ENCODE measurements around the gene BCO2.
"Not testable (repeated sequence)": the region's sequence is repeated elsewhere in the genome, so short reads cannot be mapped to it uniquely, and the experiment has no call there.

The BCO2 gene, protein sequence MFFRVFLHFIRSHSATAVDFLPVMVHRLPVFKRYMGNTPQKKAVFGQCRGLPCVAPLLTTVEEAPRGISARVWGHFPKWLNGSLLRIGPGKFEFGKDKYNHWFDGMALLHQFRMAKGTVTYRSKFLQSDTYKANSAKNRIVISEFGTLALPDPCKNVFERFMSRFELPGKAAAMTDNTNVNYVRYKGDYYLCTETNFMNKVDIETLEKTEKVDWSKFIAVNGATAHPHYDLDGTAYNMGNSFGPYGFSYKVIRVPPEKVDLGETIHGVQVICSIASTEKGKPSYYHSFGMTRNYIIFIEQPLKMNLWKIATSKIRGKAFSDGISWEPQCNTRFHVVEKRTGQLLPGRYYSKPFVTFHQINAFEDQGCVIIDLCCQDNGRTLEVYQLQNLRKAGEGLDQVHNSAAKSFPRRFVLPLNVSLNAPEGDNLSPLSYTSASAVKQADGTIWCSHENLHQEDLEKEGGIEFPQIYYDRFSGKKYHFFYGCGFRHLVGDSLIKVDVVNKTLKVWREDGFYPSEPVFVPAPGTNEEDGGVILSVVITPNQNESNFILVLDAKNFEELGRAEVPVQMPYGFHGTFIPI

DNA sequence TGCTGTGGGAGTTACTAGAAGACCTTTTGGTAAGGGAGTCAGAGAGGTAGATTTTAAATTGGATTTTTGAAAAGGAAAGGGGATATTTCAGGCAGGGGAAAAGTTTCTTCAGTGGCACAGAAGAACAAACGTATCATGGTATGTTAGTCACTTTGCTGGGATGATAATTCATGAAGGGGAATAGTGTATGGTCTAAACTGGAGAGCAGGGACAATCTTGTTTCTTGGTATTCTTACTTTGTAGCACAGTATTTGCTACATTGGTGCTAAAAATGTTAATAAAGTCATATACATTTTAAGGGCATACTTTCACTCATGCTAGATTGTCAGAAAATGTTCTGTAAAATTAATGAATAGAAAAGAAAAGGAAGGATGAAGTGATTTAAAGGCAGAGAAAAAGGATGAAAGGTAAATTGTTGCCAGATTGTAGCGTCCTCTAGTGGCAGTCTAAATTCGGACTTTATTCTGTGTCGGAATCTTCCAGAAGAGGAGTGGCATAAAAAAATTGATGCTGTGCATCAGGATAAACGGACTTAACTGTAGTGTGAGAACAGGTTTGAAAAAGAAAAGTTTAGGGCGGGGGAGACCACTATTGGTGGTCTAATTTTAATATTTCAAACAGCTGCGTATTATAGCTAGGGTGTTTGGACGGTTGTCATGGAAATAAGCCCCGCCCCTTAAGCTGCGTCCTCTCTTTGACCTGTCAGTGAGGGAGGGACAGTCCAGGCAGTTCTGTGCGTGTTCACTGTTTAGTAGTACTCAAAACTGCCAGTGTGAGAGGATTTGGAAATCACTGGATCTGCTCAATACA, at the start of gene BCO2:
TSS of gene BCO2 (plus strand) at position 724 of the 810 bp plus-strand sequence. CDS start 90 bp downstream, outside the sequence.
- peak; percentile 66 for DNase-seq

DNA sequence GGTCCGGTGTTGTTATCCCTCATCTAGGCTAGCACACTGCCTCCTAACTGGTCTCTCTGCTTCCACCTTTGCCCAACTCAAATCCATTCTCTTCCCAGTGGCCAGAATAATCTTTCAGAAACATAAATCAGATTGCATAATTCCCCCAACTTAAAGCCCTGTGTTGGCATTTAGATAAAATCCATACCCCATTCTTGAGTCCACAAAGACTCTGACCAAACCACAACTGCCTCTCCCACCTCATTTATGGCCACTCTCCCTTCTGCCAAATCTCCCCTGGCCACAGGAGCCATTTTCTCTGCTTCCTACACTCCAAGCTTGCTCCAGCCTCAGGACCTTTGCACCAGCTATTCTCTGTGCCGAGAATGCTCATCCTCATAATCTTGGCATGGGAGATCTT, 48.3 kb upstream of the BCO2 start:
- DNase-seq: no peak

DNA sequence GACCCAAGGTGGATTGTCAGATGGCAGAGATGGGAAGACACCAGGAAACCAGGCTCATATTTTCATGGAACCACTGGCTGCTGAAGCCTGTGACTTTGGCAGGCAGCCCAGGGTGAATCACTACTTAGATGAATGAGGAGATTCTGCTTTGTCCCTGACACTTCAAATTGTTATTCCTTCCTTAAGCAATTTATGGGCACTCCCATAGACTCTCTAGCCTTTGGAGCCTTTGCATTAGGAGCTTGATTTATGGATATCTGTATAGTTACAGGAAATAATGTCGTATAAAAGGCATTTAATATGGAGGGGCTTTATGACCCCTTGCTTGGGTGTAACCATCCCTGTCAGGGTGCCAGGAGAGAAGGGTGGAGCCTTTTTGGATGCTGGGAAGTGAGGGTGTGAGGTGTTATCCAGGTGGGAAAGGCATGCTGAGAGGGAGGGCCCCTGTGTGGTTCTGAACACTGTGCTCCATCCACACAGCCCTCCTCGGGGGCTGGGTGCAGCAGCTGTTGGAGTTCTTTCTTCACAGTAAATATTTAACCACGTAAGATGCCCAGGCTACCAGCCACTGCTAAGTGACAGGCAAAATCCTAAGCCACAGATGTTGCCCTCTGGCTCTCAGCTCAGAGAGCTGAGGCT, 46.7 kb upstream of the BCO2 start:
- DNase-seq: peak; percentile 11

DNA sequence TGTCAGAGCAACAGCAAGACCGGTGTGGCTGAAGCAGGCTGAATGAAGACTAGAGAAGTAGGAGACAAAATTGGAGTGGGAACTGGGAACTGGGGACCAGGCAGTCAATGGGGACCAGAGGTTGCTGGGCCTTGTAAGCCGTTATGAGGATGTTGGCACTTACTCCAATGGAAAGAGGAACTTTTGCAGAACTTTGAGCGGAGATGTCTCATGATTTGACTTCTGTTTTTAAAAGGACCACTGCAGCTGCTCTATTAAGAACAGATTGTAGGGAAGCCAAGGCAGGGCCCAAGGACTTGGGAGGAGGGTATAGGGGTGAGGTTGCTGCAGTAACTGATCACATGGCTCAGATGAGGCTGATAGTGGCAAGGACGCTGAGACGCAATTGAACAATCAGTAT, 45.7 kb upstream of the BCO2 start:
- DNase-seq: no peak

DNA sequence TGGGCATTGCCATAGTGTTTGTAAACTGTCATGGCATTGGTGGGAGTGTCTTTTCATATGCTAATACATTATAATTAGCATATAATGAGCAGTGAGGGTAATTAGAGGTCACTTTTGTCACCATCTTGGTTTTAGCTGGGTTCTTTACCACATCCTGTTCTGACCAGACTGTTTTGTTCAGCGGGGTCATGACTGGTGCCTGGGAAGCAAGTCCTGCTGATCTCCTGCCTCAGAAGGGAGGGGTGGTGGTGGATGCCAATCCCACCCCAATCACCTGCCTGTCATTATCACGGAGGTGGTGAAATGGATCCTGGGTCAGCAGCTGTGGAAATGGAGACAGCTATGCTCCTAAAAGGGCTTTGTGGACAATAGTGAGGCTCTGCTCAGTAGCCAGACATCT, 42.6 kb upstream of the BCO2 start:
- no peak for DNase-seq

DNA sequence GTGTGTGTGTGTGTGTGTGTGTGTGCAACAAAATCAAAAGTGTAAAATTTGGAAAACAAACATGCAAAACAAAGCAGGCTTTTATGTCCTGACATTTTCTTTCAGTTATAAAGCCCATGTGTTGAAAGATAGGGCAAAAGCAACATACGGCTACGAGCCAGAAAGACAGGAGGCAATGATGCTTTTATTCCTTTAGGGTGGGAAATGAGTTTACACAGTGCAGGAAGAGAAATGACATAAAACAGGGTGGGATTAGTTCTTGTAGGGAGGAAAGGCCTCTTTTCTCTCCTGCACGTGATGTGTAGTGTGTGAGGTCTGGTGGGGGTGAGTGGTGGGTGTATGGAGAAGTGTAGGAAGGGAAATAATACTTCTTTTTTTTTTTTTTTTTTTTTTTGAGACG, 40.8 kb upstream of the BCO2 start:
- no peak for DNase-seq

DNA sequence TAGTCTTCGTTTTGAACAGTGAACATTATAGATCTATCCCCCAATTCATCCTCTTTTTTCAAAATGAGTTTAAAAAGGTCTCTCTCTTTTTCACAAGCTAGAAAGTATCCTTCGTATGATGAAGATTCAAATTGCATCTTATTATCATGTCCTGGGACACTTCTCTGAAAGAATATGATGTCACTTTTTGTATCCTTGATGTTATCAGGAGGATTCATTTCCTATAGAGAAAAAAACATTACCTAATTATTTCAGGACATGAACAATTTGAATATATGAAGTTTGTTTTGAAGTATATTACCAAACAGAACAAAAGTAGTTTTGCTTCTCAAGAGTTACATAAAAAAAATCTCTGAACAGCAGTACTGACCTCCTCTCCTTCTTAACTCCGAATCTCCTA, 31.7 kb upstream of the BCO2 start:
- no peak for DNase-seq

DNA sequence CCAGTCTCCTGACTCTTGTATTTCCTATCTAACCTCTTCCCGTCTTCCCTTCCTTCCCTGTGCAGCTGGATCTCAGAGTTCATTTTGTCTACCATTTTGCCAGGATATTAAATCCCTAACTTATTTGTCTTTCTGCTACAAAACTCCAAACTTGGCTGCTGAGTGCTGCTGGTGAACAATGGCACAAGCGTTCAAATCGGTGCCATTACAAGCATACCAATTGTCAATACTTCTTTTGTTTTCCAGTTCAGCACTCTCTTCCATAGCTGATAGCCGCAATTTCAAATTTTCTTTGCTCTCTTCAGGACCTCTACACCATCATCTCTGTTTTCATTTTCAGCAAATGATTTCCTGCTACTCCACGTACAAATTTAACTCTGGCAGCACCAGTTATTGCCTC, 24.8 kb upstream of the BCO2 start:
- no peak for DNase-seq

DNA sequence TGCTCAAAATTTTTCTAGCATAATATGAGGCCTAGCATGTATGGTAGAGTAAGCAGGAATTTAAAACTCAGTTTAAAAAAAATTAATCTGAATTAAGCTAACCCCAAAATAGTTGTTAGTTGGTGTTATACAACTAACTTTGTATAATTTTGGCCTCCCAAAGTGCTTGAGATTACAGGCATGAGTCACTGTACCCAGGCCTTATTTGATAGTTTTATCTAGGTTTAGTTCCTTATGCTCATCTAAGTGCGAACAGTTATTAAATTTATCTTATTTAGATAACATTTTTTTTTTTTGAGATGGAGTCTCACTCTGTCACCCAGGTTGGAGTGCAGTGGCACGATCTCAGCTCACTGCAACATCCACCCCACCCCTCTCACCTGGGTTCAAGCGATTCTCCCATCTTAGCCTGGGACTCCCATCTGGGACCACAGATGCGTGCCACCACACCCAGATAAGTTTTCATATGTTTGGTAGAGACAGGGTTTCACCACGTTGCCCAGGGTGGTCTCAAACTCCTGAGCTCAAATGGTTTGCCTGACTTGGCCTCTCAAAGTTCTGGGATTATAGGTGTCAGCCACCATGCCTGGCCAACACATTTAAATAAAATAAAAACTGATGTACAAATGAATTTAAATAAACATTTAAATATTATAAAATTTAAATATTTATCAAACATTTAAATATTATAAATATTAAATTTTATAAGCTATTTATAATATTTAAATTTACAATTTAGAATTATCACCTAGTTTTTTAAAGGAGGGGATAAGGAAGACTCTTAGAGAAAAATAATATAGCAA, 19.0 kb upstream of the BCO2 start:
- peak; percentile 73 for DNase-seq

DNA sequence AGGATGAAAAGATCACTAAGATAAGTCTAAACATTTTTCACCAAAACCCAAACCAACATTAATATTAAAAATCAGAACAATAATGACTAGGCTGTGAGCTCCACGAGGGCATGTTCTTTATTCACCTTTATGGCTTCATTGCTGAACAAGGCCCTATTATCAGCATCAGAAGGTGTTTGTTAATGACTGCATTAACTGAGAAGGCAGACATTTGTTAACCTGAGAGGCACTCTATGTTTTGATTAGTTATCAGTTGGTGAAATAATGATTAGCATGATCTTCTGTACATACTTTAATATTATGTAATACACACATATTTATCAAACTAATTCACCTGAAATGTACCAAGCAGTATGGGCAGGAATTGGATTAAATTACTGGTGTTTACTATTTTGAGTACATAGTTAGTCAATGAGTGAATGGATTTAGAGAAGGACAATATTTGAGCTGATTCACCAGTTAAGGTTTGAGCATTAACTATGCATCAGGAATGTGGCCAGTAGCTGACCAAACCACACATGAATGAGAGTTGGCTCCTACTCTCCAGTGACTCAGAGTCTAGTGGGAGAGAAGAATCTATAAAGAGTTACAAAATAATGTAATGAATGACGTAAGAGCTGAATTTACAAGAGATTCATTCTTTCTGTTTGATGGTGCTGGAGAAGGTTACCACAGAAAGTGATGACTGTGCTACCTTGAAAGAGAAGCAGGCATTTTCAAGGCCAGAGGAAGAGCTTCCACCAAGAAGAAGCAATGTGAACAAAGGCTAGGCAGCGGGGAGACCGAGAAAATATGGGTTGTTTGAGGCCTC, 18.2 kb upstream of the BCO2 start:
- no peak for DNase-seq

DNA sequence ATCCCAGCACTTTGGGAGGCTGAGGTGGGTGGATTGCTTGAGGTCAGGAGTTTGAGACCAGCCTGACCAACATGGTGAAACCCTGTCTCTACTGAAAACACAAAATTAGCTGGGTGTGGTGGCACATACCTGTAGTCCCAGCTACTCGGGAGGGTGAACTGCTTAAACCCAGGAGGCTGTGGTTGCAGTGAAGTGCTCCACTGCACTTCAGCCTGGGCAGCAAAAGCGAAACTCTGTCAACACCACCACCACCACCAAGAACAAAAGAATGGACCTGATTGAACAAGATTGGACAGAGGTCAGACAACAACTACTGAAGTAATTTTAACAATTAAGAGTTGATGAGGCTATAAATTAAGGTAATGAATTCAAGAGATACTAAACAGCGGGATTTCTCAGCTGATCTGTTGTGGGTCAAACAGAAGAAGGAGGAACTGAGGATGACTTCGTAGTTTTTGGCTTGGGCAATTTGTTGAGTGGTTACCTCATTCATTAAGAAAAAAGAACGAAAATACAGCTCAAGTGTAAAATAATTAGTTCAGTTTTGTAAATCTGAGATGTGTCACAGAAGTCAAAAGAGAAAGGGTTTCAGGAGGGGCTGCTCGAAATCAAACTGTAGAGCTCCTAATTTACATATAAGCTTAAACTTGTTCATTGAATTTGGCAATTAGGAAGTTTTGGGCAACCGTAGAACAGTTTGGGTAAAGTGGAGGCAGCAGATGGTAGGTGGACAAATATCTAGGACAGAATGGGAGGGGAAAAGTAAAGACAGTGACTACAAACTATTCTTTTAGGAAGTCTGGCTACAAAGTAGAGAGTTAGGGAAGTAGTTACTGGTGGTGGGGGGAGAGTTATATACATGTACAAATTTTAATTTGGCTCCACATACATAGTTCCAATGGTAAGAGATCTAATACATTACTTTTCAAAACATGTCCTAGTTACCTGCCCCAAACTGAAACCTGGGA, 15.9 kb upstream of the BCO2 start:
- DNase-seq: no peak

DNA sequence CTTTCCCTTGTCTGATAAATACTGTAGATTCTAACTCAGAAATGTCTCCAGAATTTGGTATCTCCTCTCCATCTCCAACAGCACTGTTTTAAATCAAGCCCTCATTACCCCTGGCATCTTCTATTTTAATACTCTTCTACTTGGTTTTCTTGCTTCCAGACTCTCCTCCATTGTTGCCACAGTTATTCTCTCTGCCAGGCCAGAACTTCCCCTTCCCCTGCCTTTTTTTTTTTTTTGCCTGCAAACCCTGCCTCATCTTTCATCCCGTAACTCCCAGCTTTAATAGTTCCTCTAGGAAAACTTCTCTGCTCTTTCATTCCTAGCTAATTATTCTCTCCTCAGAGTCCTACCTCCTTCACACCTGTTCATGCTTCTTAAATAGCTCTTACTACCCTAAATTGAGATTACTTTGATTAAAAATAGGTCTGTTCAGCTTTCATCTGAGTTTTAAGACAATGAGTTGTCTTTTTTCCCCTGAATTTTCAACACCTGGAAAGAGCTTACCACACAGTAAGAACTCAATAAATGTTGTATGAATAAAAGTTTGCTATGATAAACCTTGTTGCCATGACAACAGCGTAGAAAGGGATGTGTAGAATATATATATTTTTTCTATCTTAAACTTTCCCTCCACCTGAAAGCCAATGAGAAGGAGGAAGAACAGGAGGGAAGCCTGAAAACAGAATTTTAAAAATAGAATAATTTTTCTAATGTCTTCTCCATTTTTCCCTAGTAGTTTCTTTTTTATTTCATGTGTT, 15.0 kb upstream of the BCO2 start:
- DNase-seq: no peak

DNA sequence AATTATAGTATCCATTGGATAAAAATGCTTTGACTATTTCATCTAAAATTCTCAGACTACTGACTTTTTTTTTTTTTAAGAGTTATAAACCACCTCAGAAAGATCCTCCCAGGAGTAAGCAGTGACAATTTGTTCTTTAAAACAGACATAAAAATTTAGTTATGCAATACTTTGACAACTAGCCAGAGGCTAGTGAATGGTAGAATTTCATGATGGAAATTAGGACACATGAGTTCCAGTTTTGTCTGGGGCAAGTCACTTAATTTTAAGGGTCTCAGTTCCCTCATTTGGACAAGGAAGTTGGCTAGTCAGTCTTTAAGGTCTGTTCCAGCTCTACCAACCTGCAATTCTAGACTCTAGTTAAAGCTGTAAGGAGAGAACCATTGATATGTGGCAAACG, 14.3 kb upstream of the BCO2 start:
- no peak for DNase-seq

DNA sequence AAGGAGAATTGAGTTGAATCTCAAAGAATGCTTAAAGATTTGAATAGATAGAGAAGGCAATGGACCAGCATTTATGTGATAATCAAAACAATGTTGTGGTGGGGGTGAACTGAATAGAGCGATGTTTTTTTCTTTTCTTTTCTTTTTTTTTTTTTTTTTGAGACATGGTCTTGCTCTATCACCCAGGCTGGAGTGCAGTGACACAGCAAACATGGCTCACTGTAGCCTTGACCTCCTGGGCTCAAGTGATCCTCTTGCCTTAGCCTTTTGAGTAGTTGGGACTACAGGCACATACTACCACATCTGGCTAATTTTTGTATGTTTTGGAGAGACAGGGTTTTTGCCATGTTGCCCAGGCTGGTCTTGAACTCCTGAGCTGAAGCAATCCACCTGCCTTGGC, 13.1 kb upstream of the BCO2 start:
- not testable (repeated sequence) for DNase-seq

DNA sequence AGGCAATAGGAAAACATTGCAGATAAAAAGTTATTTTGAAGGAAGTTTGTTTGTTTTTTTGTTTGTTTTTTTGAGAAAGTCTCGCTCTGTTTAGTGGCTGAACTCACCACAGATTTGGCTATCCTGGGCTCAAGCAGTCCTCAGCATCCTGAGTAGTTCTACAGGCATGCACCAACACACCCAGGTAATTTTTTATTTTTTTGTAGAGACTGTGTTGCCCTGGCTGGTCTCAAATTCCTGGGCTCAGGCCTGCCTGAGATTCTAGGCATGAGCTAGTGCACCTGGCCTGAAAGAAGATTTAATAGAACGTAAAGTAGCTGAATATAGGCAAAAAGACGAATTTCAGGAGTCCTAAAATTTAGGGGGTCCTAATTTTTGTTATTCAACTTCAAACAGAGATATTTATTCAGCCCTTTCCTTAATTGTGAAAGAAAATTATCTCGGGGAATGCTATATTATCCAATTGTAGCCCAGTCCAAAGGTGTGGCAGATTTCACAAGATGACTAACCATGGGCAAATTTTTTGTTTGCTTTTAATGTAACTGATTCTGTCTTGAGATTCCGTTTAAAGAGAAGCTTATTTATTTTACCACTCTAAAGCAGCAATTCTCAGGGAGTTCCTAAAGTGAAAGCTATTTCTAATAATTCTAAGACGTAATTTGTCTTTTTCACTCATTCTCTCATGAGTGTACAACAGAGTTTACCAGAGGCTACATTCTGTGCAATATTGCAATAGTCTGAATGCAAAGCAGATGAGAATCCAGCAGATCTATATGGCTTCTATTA, 12.4 kb upstream of the BCO2 start:
- DNase-seq: no peak

DNA sequence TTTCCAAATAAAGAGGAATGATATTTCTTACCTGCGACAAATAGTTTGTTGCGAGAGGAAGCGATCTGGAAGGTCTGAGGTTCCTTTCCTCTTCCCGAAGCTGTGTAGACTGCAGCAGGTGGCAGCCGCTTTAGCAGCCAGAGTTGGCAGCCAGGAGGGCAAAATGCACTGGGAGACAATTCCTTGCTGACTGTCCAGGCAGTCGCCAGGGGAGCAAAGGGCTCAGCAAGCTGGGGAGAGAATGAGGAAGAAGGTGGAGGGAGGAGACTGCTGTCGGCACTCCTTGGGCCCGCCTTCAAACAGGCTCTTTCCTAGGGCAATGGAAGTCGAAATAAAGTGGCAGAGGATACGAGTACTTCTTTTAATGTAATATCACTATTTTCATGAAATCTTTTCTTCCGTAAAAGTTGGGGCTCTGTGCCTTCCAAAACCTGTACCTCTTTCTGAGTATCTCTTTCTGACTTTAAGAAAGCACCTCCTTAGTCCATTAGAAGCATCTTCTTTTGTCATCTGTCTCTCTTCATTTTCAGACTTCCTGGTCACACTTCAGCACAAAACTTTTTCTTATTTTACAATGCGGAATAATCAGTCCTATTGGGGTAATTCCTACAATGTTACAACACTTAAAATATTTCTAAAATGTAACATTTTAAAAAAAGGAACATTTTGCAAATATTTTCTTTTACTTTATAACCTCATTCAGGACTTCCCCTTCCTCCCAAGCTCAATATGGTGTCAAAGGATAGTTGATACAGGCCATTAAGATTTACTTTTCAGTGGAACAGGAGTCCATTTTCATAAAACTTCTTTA, 11.2 kb upstream of the BCO2 start, which contains the start of gene IL18:
TSS of gene IL18 (minus strand) at position 220 of the 811 bp plus-strand sequence. CDS start 9,041 bp downstream, outside the sequence.
- DNase-seq: peak; percentile 78

DNA sequence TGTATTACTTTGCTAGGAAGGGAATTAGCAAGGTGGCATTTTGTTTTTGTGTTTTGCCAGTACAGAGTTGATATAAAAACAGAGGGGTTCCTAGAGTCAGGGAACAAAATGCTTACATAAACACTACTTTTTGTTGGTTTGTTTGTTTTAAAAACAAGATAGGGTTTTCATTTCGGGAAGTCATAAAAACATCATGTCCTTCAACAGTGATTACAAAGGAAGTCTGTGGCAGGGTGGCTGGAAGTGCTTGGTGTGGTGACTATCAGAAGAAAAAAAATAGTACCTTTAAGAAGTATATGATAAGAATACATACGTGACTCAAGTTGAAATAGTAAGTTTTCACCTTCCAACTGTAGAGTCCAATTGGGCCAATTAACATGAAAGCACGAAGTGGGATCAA, 10.3 kb upstream of the BCO2 start:
- no peak for DNase-seq

DNA sequence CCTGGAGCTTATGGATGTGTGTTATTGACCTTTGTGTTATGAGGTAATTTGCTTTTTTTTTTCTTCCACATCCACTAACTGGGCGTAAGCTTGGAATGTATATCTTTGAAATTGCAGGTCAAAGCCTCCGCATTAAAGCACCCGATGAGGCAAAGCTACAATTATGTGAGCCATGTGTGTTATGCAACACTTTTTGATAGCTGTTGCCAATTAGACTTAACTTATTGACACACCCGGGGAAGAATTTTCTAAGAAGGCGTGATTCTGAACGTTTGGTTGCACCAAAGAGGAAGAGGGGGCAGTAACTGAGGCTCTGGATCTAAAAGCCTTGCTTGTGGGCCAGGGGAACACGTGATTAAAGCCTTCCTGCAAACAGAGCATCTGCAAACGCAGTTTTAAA, 8.8 kb upstream of the BCO2 start:
- no peak for DNase-seq
